Heart left ventricle (tissue), 16 donors: ENCODE measurements around the gene NNMT. TPM values are rescaled to one million over a fixed set of nuclear protein-coding genes. Genes with fewer than 3 reads are reported as not detected.

Experiments
- ATAC-seq, 4 donors: fragments of 200-7000 bp; cut with Tn5 transposase; one replicate each; pipeline ENCODE4 v1.9.1; 2020 to 2022; ENCODE audit warnings: moderate library complexity in 4 of 4, mild to moderate bottlenecking in 3 of 4, moderate number of reproducible peaks in 1 of 4
- DNase-seq, 5 donors: peaks; one replicate each; pipeline ENCODE4 v3.0.0-alpha.2; 2020
- H3K27ac ChIP-seq, 12 donors: fragments of 200-600 bp; sonication (generic) in 4 of 12; one replicate each; pipeline versions ENCODE4 v1.5.0 to v1.8.0; 2016 to 2022; ENCODE audit warnings: mild to moderate bottlenecking in 2 of 12
- H3K27me3 ChIP-seq, 9 donors: fragments of 200-600 bp; sonication (generic) in 2 of 9; one replicate each; pipeline versions ENCODE4 v1.5.1 to v1.8.0; 2016 to 2022; ENCODE audit warnings: mild to moderate bottlenecking in 3 of 9
- H3K36me3 ChIP-seq, 9 donors: fragments of 200-600 bp; sonication (generic) in 2 of 9; one replicate each; pipeline versions ENCODE4 v1.5.0 to v1.8.0; 2018 to 2022; ENCODE audit warnings: mild to moderate bottlenecking in 2 of 9
- H3K4me1 ChIP-seq, 12 donors: fragments of 200-600 bp; sonication (generic) in 4 of 12; one replicate each; pipeline versions ENCODE4 v1.5.0 to v1.8.0; 2016 to 2022; ENCODE audit warnings: mild to moderate bottlenecking in 3 of 12
- H3K4me3 ChIP-seq, 12 donors: fragments of 200-600 bp; sonication (generic) in 4 of 12; one replicate each; pipeline versions ENCODE4 v1.5.0 to v1.8.0; 2017 to 2022; ENCODE audit warnings: mild to moderate bottlenecking in 9 of 12, moderate library complexity in 4 of 12
- H3K9me3 ChIP-seq, 12 donors: fragments of 200-600 bp; sonication (generic) in 4 of 12; one replicate each; pipeline versions ENCODE4 v1.5.0 to v1.8.0; 2016 to 2022; ENCODE audit warnings: mild to moderate bottlenecking in 1 of 12
- CTCF ChIP-seq, 12 donors: fragments of 200-600 bp; sonication (generic) in 4 of 12; IDR thresholded peaks; one replicate each; pipeline versions ENCODE4 v1.5.0 to v1.8.0; 2018 to 2022; ENCODE audit warnings: antibody characterized with exemption in 12 of 12, mild to moderate bottlenecking in 5 of 12
- POLR2A ChIP-seq, 2 donors: fragments of 450-650 bp; IDR thresholded peaks; one replicate each; pipeline ENCODE4 v1.6.1; 2017; ENCODE audit warnings: antibody characterized with exemption in 2 of 2, mild to moderate bottlenecking in 2 of 2, moderate library complexity in 2 of 2
- WGBS, 4 donors: extraction: QIAGEN DNeasy Blood & Tissue Kit in 2 of 4; methylation state at CpG; one replicate each; pipeline versions ENCODE4 v1.1.5 to v1.1.7; 2013 to 2018; 5-methylcytosine and 5-hydroxymethylcytosine counted together
- intact Hi-C, 10 donors: fragments of 100-400 bp; cut with DNase I; formaldehyde crosslinking; loops; one replicate each; pipeline versions ENCODE4 v1.11.1 to v1.14.2; 2022
- long read RNA-seq, 3 donors: library from polyadenylated mRNA; unstranded; transcript quantifications; one replicate each; pipeline ENCODE4 v2.0.0, GENCODE V29; 2020 to 2021
- polyA plus RNA-seq, 2 donors: library from polyadenylated mRNA; stranded (reverse); fragments of 200-250 nt; gene quantifications; one replicate each; pipeline ENCODE4 v1.2.3, GENCODE V29; 2013
- total RNA-seq, 9 donors: library from RNA; depleted of rRNA in 2 of 9; stranded (reverse); fragments of >200 nt in 2 of 9; fragmentation: NEBNext Ultra II Directional in 3 of 9; extraction: Animal tissue kit (Norgen Biotek cat#: 25700) in 3 of 9; gene quantifications; one replicate each; pipeline versions ENCODE4 v1.1.0 to v1.2.4, GENCODE V29; 2016 to 2023
- donor health status: ischemic (EF 13 %, LVEDD 7.1; RV severe dilation, severe dysfunction).
- donor health status: healthy with polysubstance abuse.
- donor health status: DM: no; HTN: yes; CAD: no.
- donor health status: DM: no; HTN: no; CAD: no.
- donor health status: ischemic (EF 25% LVEDD 6.9; RV normal size, moderate dysfunction).
- donor health status: ischemic (EF 25% LVEDD 5.7; RV mildly dilated, moderate dysfunction).
- donor health status: healthy.
- donor health status: DM: yes; HTN: yes; CAD: no.
- donor health status: ischemic (EF 35%, LVEDD 5.7; RV mildly dilated, moderate dysfunction).
- donor health status: nonischemic (EF 11% LVEDD 7.7; RV severe dilation, severe dysfunction).
- donor health status: DM: yes; HTN: yes; CAD: no.
- donor health status: PGD.
- donor health status: ischemic (EF 29% LVEDD 5.4; RV normal size, mild dysfunction).
- donor health status: nonischemic (EF 23%, LVEDD 6.1; RV moderate dilation, normal function).

Gene NNMT
- total RNA-seq: 100 to 1,000 TPM in 1 of 9 donors, 10 to 100 TPM in 8; 12.4 to 146 (median 27.4) TPM
- 10 to 100 TPM; 27.9 to 76.3 TPM for polyA plus RNA-seq
- long read RNA-seq, donor 1, partial matches to known transcripts: 0 of 5 reads
- long read RNA-seq, donor 1, other reads (novel, unspliced or antisense): 4 of 5 reads
- long read RNA-seq, donor 2, transcript NNMT-201 (3 exons, 1,610 nt): major isoform, 32 of 33 reads
- long read RNA-seq, donor 2, partial matches to known transcripts: 0 of 33 reads
- long read RNA-seq, donor 2, other reads (novel, unspliced or antisense): 1 of 33 reads
- long read RNA-seq, donor 3, partial matches to known transcripts: 1 of 6 reads
- long read RNA-seq, donor 3, other reads (novel, unspliced or antisense): 1 of 6 reads

GRCh38 chr11:114295676-114296604 is at the start of gene NNMT:
Gene NNMT (plus strand): TSS chr11:114296399. CDS start chr11:114296557, 158 bp downstream.
- Histone ChIP-seq H3K4me1 (peaks cover 0 to 53% (median 23%) of the 10 kb centered on the region in 12 donors), H3K27me3 (no peaks in the 10 kb centered on the region), H3K36me3 (peaks cover 0 to 16% (median 2%) of the 10 kb centered on the region in 9 donors), H3K27ac (peak within 1 kb of the TSS; percentile 69 to 98 (median 86)), H3K9me3 (peaks cover 0 to 22% (median 8%) of the 10 kb centered on the region in 12 donors), H3K4me3 (peak within 1 kb of the TSS; percentile 7 to 71 (median 48))
- ATAC-seq: peak; percentile 75 to 87 (median 81)
- 42 to 57% (median 53%) methylated on average over 11 of the region's 11 CpGs for WGBS, 4 donors
- intact Hi-C loops: loop anchor here in 2 of 10 donors (5.0 to 10.0 kb wide), 2 partner anchors 106 to 109 kb away; partner anchors contain the start of genes C11orf71 (in 2 of the 2) and RBM7 (in 2 of the 2)
- peak in 4 of 5 donors; percentile 68 to 81 (median 71) for DNase-seq
- peak in 1 of 2 donors; percentile 37 for TF ChIP-seq POLR2A (IDR thresholded peaks at IDR 0.05)
- TF ChIP-seq CTCF (IDR thresholded peaks at IDR 0.05): no peak

GRCh38 chr11:114247070-114247789 is 49.0 kb upstream of the NNMT start:
- Histone ChIP-seq H3K4me3 (no peak overlapping the region), H3K36me3 (peaks cover 0 to 89% (median 69%) of the 10 kb centered on the region in 9 donors), H3K27ac (peak overlapping the region in 1 of 12 donors; percentile 18), H3K27me3 (no peaks in the 10 kb centered on the region), H3K4me1 (peaks cover 0 to 48% (median 22%) of the 10 kb centered on the region in 12 donors), H3K9me3 (no peaks in the 10 kb centered on the region)
- WGBS, 4 donors: 88 to 97% (median 95%) methylated on average over 10 to 11 of the region's 11 CpGs
- DNase-seq: no peak
- no peak for ATAC-seq
- intact Hi-C loops: loop anchor here in 1 of 10 donors (10.0 kb wide), 1 partner anchor 52 kb away; no protein-coding TSS in a partner anchor
- TF ChIP-seq POLR2A (IDR thresholded peaks at IDR 0.05) (no peak), CTCF (IDR thresholded peaks at IDR 0.05) (no peak)

- intact Hi-C loops: loop anchor here in 2 of 10 donors (5.0 to 10.0 kb wide), 2 partner anchors 55 to 68 kb away; no protein-coding TSS in a partner anchor
- ATAC-seq (peak in 2 of 4 donors; percentile 5 to 21), DNase-seq (no peak)
- Histone ChIP-seq H3K9me3 (no peaks in the 10 kb centered on the region), H3K36me3 (peaks cover 0 to 81% (median 67%) of the 10 kb centered on the region in 9 donors), H3K4me1 (peaks cover 0 to 48% (median 4%) of the 10 kb centered on the region in 12 donors), H3K27me3 (no peaks in the 10 kb centered on the region), H3K27ac (peak overlapping the region in 3 of 12 donors; percentile 16 to 67 (median 40)), H3K4me3 (no peak overlapping the region)
- 93 to 98% (median 96%) methylated on average over 17 of the region's 17 CpGs for WGBS, 4 donors
- no peak for TF ChIP-seq CTCF (IDR thresholded peaks at IDR 0.05)
- no peak for TF ChIP-seq POLR2A (IDR thresholded peaks at IDR 0.05)
Measured at GRCh38 chr11:114250180-114250579, 46.0 kb upstream of the NNMT start.
